HG03439 (cell line): ENCODE results near the gene IRF7.

Experiments used
- ATAC-seq: cut with Tn5 transposase; IDR thresholded peaks from one replicate; pipeline ENCODE4 v1.9.1; 2021; ENCODE audit warnings: mild to moderate bottlenecking, moderate library complexity; ENCODE audit not compliant: unreplicated experiment

The IRF7 gene

GRCh38 chr11:641806-642370, 26.1 kb upstream of the IRF7 start:
- ATAC-seq: no peak

- ATAC-seq: no peak
These were observed 24.4 kb upstream of the IRF7 start for GRCh38 chr11:640021-640706.

- ATAC-seq: no peak
These were observed 23.7 kb upstream of the IRF7 start for GRCh38 chr11:639332-639955.

- ATAC-seq: no peak
These were observed 23.0 kb upstream of the IRF7 start for GRCh38 chr11:638631-639331.

GRCh38 chr11:637593-638521, 22.1 kb upstream of the IRF7 start:
- ATAC-seq: no peak

- ATAC-seq: no peak
These were observed 21.5 kb upstream of the IRF7 start for GRCh38 chr11:637333-637592.

GRCh38 chr11:636511-637332, 21.0 kb upstream of the IRF7 start, which contains the start of gene DRD4:
TSS of gene DRD4 (plus strand) at chr11:637269. CDS start at chr11:637305, 36 bp downstream.
- no peak for ATAC-seq

GRCh38 chr11:635945-636510, 20.3 kb upstream of the IRF7 start:
- no peak for ATAC-seq

GRCh38 chr11:630871-631270, 15.1 kb upstream of the IRF7 start:
- ATAC-seq: no peak

- ATAC-seq: no peak
These were observed 13.5 kb upstream of the IRF7 start for GRCh38 chr11:629237-629583.

- no peak for ATAC-seq
These were observed 12.3 kb upstream of the IRF7 start for GRCh38 chr11:628056-628455.

- no peak for ATAC-seq
These were observed 11.5 kb upstream of the IRF7 start for GRCh38 chr11:627308-627576.

GRCh38 chr11:626475-627307, 10.9 kb upstream of the IRF7 start, which contains the start of gene SCT:
TSS of gene SCT (minus strand) at chr11:627181. CDS start at chr11:627143, 38 bp downstream.
- no peak for ATAC-seq

- no peak for ATAC-seq
These were observed 10.0 kb upstream of the IRF7 start for GRCh38 chr11:625636-626268.

GRCh38 chr11:624705-625635, 9.2 kb upstream of the IRF7 start, which contains the start of gene CDHR5:
TSS of gene CDHR5 (minus strand) at chr11:624955. CDS start at chr11:624902, 53 bp downstream.
- ATAC-seq: no peak

- no peak for ATAC-seq
These were observed 8.4 kb upstream of the IRF7 start for GRCh38 chr11:623999-624704.

GRCh38 chr11:623349-623869, 7.7 kb upstream of the IRF7 start:
- ATAC-seq: no peak
